GM23248 (cell line): ENCODE measurements around the gene RNF225. TPM values are rescaled to one million over a fixed set of nuclear protein-coding genes. Genes with fewer than 3 reads are reported as not detected.

ENCODE experiments used
- DNase-seq: peaks from one replicate; pipeline ENCODE4 v3.0.0-alpha.2; 2015
- H2AFZ ChIP-seq: fragments of 200-600 bp; sonication (generic); 2 replicates; pipeline ENCODE4 v1.6.1; 2016; ENCODE audit warnings: antibody characterized with exemption
- H3F3A ChIP-seq: fragments of 200-600 bp; sonication (generic); 2 replicates; pipeline ENCODE4 v1.6.1; 2016; ENCODE audit warnings: mild to moderate bottlenecking, antibody characterized with exemption, mixed run types; ENCODE audit not compliant: insufficient read depth
- H3K27ac ChIP-seq: fragments of 200-600 bp; sonication (generic); 2 replicates; pipeline ENCODE4 v1.5.1; 2016; ENCODE audit warnings: mild to moderate bottlenecking
- H3K27me3 ChIP-seq: fragments of 200-600 bp; sonication (generic); replicated peaks from 2 replicates; pipeline ENCODE4 v1.6.1; 2016; ENCODE audit warnings: mild to moderate bottlenecking; ENCODE audit not compliant: insufficient read depth
- H3K36me3 ChIP-seq: fragments of 200-600 bp; sonication (generic); 2 replicates; pipeline ENCODE4 v1.6.1; 2016; ENCODE audit warnings: low read depth, mild to moderate bottlenecking
- H3K4me1 ChIP-seq: fragments of 200-600 bp; sonication (generic); 2 replicates; pipeline ENCODE4 v1.6.1; 2016; ENCODE audit warnings: mild to moderate bottlenecking; ENCODE audit not compliant: insufficient read depth
- H3K4me2 ChIP-seq: fragments of 200-600 bp; sonication (generic); one replicate; pipeline ENCODE4 v1.6.1; 2016; ENCODE audit warnings: mild to moderate bottlenecking; ENCODE audit not compliant: unreplicated experiment
- H3K4me3 ChIP-seq: fragments of 200-600 bp; sonication (generic); 2 replicates; pipeline ENCODE4 v1.5.1; 2016; ENCODE audit warnings: mild to moderate bottlenecking
- H3K79me2 ChIP-seq: fragments of 200-600 bp; sonication (generic); 2 replicates; pipeline ENCODE4 v1.6.1; 2016; ENCODE audit warnings: mild to moderate bottlenecking; ENCODE audit not compliant: insufficient read depth
- H3K9ac ChIP-seq: fragments of 200-600 bp; sonication (generic); 2 replicates; pipeline ENCODE4 v1.6.1; 2016; ENCODE audit warnings: mild to moderate bottlenecking
- H3K9me2 ChIP-seq: fragments of 200-600 bp; sonication (generic); 2 replicates; pipeline ENCODE4 v1.6.1; 2016; ENCODE audit warnings: mixed run types, mild to moderate bottlenecking, moderate library complexity; ENCODE audit not compliant: insufficient read depth
- H3K9me3 ChIP-seq: fragments of 200-600 bp; sonication (generic); one replicate; pipeline ENCODE4 v1.6.1; 2017; ENCODE audit warnings: low read depth
- H4K20me1 ChIP-seq: fragments of 200-600 bp; sonication (generic); 2 replicates; pipeline ENCODE4 v1.6.0; 2016; ENCODE audit not compliant: insufficient read depth
- EZH2 ChIP-seq: fragments of 200-600 bp; sonication (generic); IDR thresholded peaks from 2 replicates; pipeline ENCODE4 v1.6.1; 2018; ENCODE audit warnings: antibody characterized with exemption, mild to moderate bottlenecking; ENCODE audit not compliant: insufficient read depth, poor library complexity, severe bottlenecking
- EZH2phosphoT487 ChIP-seq: fragments of 200-600 bp; sonication (generic); IDR thresholded peaks from 2 replicates; pipeline ENCODE4 v1.6.1; 2018; ENCODE audit warnings: antibody characterized with exemption, moderate library complexity, mild to moderate bottlenecking, low read depth; ENCODE audit not compliant: insufficient read depth
- WGBS, 2 experiments: methylation state at CpG; one replicate each; pipeline ENCODE4 v1.1.6; 2015 to 2017; ENCODE audit warnings: low lambda C conversion rate in 2 of 2, low coverage in 1 of 2; ENCODE audit errors: missing lambda C conversion rate in 2 of 2; 5-methylcytosine and 5-hydroxymethylcytosine counted together
- in situ Hi-C: fragments of 300-500 bp; cut with MboI; formaldehyde crosslinking; loops from 2 replicates; pipeline ENCODE4 v1.15.0; 2020
- polyA plus RNA-seq: library from polyadenylated mRNA; unstranded; fragments of >200 nt; fragmentation: Nextera tagmentation; extraction: Ambion mirVana; gene quantifications from 2 replicates; pipeline ENCODE4 v1.2.1, GENCODE V29; 2016
- total RNA-seq: library from RNA; depleted of rRNA; stranded (reverse); fragments of >200 nt; shearing (Covaris generic); gene quantifications from 2 replicates; pipeline ENCODE4 v1.2.3, GENCODE V29; 2014

The RNF225 gene
- total and polyA plus RNA-seq, 2 experiments from 2014 or later = not detected

GRCh38 chr19:58355908-58356765 is 39.3 kb upstream of the RNF225 start:
- peak overlapping the region; percentile 17 for H3K4me2 ChIP-seq
- H3K9me2 ChIP-seq = no peaks in the 10 kb centered on the region
- H3K79me2 ChIP-seq = no peaks in the 10 kb centered on the region
- peak overlapping the region; percentile 50 for H3K4me3 ChIP-seq
- in situ Hi-C loops = no loop called here
- no peaks in the 10 kb centered on the region for H3K36me3 ChIP-seq
- H3K9ac ChIP-seq = no peak overlapping the region
- H3K9me3 ChIP-seq = no peaks in the 10 kb centered on the region
- no peaks in the 10 kb centered on the region for H4K20me1 ChIP-seq
- DNase-seq = peak; percentile 57
- no peaks in the 10 kb centered on the region for H3K4me1 ChIP-seq
- no peaks in the 10 kb centered on the region for H3K27me3 ChIP-seq
- peaks cover 15% of the 10 kb centered on the region; the same call in 1 of the 2 replicates for H3F3A ChIP-seq
- no peak for TF ChIP-seq EZH2phosphoT487
- TF ChIP-seq EZH2 = no peak
- no peak overlapping the region for H2AFZ ChIP-seq
- WGBS, 2 experiments = 16% methylated on average over 65 to 77 of the region's 94 CpGs
- no peak overlapping the region for H3K27ac ChIP-seq

- Histone ChIP-seq H2AFZ (no peak overlapping the region), H4K20me1 (no peaks in the 10 kb centered on the region), H3K9me2 (no peaks in the 10 kb centered on the region), H3K36me3 (no peaks in the 10 kb centered on the region), H3K4me1 (peaks cover 4% of the 10 kb centered on the region; the same call in 1 of the 2 replicates), H3K27ac (no peak overlapping the region), H3K9me3 (no peaks in the 10 kb centered on the region), H3K4me2 (no peak overlapping the region), H3F3A (peaks cover 20% of the 10 kb centered on the region; the same call in 1 of the 2 replicates), H3K79me2 (no peaks in the 10 kb centered on the region), H3K4me3 (peak overlapping the region; percentile 50), H3K9ac (no peak overlapping the region), H3K27me3 (no peaks in the 10 kb centered on the region)
- 15 to 19% methylated on average over 40 to 59 of the region's 75 CpGs for WGBS, 2 experiments
- in situ Hi-C loops = no loop called here
- peak; percentile 40 for DNase-seq
- TF ChIP-seq EZH2phosphoT487 (no peak), EZH2 (no peak)
Observed at GRCh38 chr19:58356766-58357480, 38.5 kb upstream of the RNF225 start.

DNA sequence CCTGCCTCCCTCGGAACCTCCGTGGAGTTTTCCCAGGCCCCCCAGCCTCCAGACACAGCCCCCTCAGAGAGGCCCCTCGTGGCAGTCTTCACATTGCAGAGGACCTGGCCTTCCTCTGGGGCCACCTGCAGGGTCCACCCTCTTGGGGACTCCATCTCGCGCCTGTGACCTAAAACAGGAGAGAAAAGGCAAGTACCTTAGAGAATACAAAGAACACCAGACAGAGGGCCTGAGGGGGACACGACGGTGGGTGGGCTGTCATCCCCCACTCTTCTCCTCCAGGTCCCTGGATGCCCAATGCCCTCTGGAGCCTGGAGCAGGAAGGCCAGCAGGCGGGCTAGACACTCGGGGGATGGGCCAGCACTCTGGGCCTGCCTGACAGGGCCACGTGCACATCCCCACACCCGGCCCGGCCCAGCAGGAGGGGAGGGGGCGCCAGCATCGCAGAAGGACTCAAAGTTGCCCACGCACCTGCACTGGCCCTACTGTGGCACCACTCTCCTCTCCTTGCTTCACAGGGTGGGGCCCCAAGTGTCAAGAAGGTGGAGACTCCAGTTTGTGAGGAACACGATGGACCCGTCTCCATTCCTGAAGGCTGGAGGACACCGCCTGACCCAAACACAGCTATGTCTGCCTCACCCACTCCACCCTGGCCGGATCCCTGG is 37.8 kb upstream of the RNF225 start:
- 50 to 59% methylated on average over 19 of the region's 19 CpGs for WGBS, 2 experiments
- no peaks in the 10 kb centered on the region for H3K79me2 ChIP-seq
- H3K9me2 ChIP-seq = no peaks in the 10 kb centered on the region
- H3K9me3 ChIP-seq = no peaks in the 10 kb centered on the region
- no peak for TF ChIP-seq EZH2phosphoT487
- TF ChIP-seq EZH2 = no peak
- no peak for DNase-seq
- no peaks in the 10 kb centered on the region for H3K27me3 ChIP-seq
- H2AFZ ChIP-seq = no peak overlapping the region
- H3K4me3 ChIP-seq = no peak overlapping the region
- H3K36me3 ChIP-seq = no peaks in the 10 kb centered on the region
- no peak overlapping the region for H3K9ac ChIP-seq
- H4K20me1 ChIP-seq = no peaks in the 10 kb centered on the region
- H3K4me2 ChIP-seq = no peak overlapping the region
- peaks cover 20% of the 10 kb centered on the region; the same call in 1 of the 2 replicates for H3F3A ChIP-seq
- in situ Hi-C loops = no loop called here
- peaks cover 4% of the 10 kb centered on the region; the same call in 1 of the 2 replicates for H3K4me1 ChIP-seq
- H3K27ac ChIP-seq = no peak overlapping the region

DNA sequence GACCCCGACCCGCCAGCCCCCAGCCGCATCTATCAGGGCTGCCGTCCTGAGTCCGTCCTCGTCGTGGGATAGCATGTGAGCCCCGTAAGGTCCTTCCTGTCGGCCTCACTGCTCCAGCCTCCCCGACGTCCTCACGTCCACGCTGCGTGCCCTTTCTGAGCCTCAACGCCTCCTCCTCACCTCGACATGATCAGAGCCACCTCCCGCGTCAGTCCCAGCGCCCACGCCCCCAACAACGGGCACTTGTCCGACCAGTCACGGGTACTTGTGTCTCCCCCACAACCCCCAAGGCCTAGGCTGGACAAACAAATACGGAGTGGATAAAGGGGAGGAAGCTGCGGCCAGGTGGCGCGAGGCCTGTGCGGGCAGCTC is 33.6 kb upstream of the RNF225 start:
- Histone ChIP-seq H3K4me2 (peak overlapping the region; percentile 82), H3K4me1 (peaks cover 4% of the 10 kb centered on the region; the same call in 1 of the 2 replicates), H4K20me1 (no peaks in the 10 kb centered on the region), H3F3A (peaks cover 11% of the 10 kb centered on the region; the same call in 1 of the 2 replicates), H3K27me3 (no peaks in the 10 kb centered on the region), H3K9me2 (no peaks in the 10 kb centered on the region), H2AFZ (peak overlapping the region; percentile 95), H3K36me3 (no peaks in the 10 kb centered on the region), H3K27ac (peak overlapping the region; percentile 90), H3K9me3 (no peaks in the 10 kb centered on the region), H3K9ac (peak overlapping the region; percentile 88), H3K4me3 (peak overlapping the region; percentile 73), H3K79me2 (no peaks in the 10 kb centered on the region)
- 6 to 10% methylated on average over 27 to 28 of the region's 28 CpGs for WGBS, 2 experiments
- TF ChIP-seq EZH2phosphoT487 (no peak), EZH2 (no peak)
- in situ Hi-C loops = no loop called here
- DNase-seq = no peak
